ENCODE measurements around the gene XRCC5.

XRCC5 gene

GRCh38 chr2:216236486-216236885 is 127.3 kb downstream of the XRCC5 start:
- no peak for DNase-seq

GRCh38 chr2:216242365-216242764 is 133.2 kb downstream of the XRCC5 start:
- DNase-seq, result no peak

GRCh38 chr2:216243026-216243425 is 133.9 kb downstream of the XRCC5 start:
- DNase-seq, result no peak

GRCh38 chr2:216245391-216245975 is 136.3 kb downstream of the XRCC5 start:
- no peak for DNase-seq

GRCh38 chr2:216246766-216247165 is 137.6 kb downstream of the XRCC5 start:
- no peak for DNase-seq
